Activated CD4-positive, alpha-beta T cell treated with anti-CD3 and anti-CD28 coated beads for 48 hours (primary cell): Measurements from ENCODE around the gene SMAD4.

ENCODE experiments used
- DNase-seq: peaks from one replicate; pipeline ENCODE4 v3.0.0-alpha.2; 2020

The SMAD4 gene

GRCh38 chr18:51025512-51025911, 4.5 kb upstream of the SMAD4 start:
- DNase-seq: no peak

GRCh38 chr18:51028201-51028805, 1.7 kb upstream of the SMAD4 start:
- peak; percentile 18 for DNase-seq

GRCh38 chr18:51029378-51029693, 677 bp upstream of the SMAD4 start:
- no peak for DNase-seq

- peak; percentile 73 for DNase-seq
Observed at GRCh38 chr18:51030537-51031258, 685 bp downstream of the SMAD4 start.

- DNase-seq: no peak
Observed at GRCh38 chr18:51032193-51032592, 2.2 kb downstream of the SMAD4 start.

- DNase-seq: no peak
Observed at GRCh38 chr18:51037230-51037629, 7.2 kb downstream of the SMAD4 start.

- DNase-seq: no peak
Observed at GRCh38 chr18:51038110-51038509, 8.1 kb downstream of the SMAD4 start.

GRCh38 chr18:51039138-51040112, 9.4 kb downstream of the SMAD4 start:
- no peak for DNase-seq

- DNase-seq: no peak
Observed at GRCh38 chr18:51041677-51042352, 11.8 kb downstream of the SMAD4 start.

- DNase-seq: no peak
Observed at GRCh38 chr18:51044928-51045585, 15.0 kb downstream of the SMAD4 start.

- DNase-seq: no peak
Observed at GRCh38 chr18:51048190-51048589, 18.2 kb downstream of the SMAD4 start.

- no peak for DNase-seq
Observed at GRCh38 chr18:51049137-51049536, 19.1 kb downstream of the SMAD4 start.

GRCh38 chr18:51051105-51051712, 21.2 kb downstream of the SMAD4 start:
- no peak for DNase-seq

- DNase-seq: no peak
Observed at GRCh38 chr18:51053814-51054213, 23.8 kb downstream of the SMAD4 start.

GRCh38 chr18:51054764-51055163, 24.8 kb downstream of the SMAD4 start:
- no peak for DNase-seq

GRCh38 chr18:51059969-51060368, 30.0 kb downstream of the SMAD4 start:
- no peak for DNase-seq

GRCh38 chr18:51064256-51064655, 34.2 kb downstream of the SMAD4 start:
- no peak for DNase-seq

GRCh38 chr18:51066273-51066672, 36.3 kb downstream of the SMAD4 start:
- DNase-seq: no peak

GRCh38 chr18:51068105-51068504, 38.1 kb downstream of the SMAD4 start:
- no peak for DNase-seq

- DNase-seq: no peak
Observed at GRCh38 chr18:51069885-51070284, 39.9 kb downstream of the SMAD4 start.

- no peak for DNase-seq
Observed at GRCh38 chr18:51070545-51070944, 40.5 kb downstream of the SMAD4 start.
